Erythroblast (primary cell): ENCODE results near the gene MTAP.

ENCODE experiments used
- GATA1 ChIP-seq: IDR thresholded peaks from 2 replicates; pipeline ENCODE4 v1.6.1; 2011; ENCODE audit warnings: low read depth, mild to moderate bottlenecking, control low read depth, low read length, moderate library complexity
- POLR2A ChIP-seq: IDR thresholded peaks from 2 replicates; pipeline ENCODE4 v1.6.1; 2011; ENCODE audit warnings: mild to moderate bottlenecking, low read length

- no peak for TF ChIP-seq POLR2A
- TF ChIP-seq GATA1: no peak
Measured at GRCh38 chr9:21828853-21829410, 26.5 kb downstream of the MTAP start.
